ENCODE data around the gene SLC66A2.

GRCh38 chr18:79875531-79875919 is 75.9 kb downstream of the SLC66A2 start:
- TF ChIP-seq CTCF (IDR thresholded peaks at IDR 0.05), result no peak
- no peak for TF ChIP-seq POLR2A (IDR thresholded peaks at IDR 0.05)

Data from testis (tissue), 2 donors.